Dedifferentiated amniotic fluid mesenchymal stem cell (primary cell): Measurements from ENCODE around the gene HSD17B12.

Source experiments
- DNase-seq: peaks from one replicate; pipeline ENCODE4 v3.0.0-alpha.2; 2016; ENCODE audit errors: extremely low spot score

The HSD17B12 gene

DNA sequence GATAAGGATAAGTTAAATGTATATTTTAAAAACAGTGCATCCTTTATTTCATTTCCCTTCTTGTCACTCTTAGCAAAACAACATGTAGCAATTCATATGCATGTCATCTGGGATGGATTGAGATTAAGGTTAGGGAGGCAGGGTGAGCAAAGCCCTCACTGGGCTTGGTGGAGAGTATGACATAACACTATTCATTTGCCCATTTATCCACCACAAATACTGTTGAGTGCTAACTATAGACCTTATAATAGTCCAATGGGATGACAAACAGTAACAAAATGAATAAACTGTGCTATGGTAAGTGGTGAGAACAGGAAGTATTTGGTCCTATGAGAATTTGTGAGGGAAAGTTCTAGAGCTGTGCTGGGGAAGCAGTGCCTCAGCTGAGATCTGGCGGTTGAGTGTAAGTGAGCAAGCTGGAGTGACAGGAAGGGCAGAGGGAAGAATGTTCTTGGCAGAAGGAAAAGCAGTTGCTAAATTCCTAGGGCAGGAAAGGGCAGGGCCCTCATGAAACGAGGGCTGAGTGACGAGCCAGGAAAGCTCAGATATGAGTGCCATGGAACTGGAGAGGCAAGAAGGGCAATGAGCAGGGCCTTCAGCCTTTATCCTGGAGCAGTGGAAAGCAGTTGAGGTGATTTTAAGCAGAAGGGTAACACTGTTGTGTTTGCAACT lies 6.7 kb downstream of the HSD17B12 start:
- DNase-seq, result no peak

DNA sequence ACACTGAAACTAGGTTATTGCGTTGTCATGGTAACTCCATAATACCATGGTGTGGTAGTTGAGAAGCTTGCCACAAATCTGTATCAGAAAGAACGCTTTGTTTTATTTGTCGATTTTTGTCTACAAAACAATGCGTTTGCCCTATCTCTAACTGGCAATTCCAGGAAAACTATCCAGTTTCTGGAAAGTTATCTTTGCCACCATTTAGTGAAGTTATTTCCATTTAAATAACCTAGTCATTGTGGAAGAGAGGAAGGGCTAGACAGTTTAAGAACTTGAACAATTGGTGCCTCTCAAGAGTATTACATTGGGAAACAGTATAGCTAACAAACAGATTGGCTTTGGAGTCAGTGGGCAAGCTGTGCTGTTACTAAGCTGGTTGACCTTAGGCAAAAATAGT lies 7.9 kb downstream of the HSD17B12 start:
- DNase-seq, result no peak

DNA sequence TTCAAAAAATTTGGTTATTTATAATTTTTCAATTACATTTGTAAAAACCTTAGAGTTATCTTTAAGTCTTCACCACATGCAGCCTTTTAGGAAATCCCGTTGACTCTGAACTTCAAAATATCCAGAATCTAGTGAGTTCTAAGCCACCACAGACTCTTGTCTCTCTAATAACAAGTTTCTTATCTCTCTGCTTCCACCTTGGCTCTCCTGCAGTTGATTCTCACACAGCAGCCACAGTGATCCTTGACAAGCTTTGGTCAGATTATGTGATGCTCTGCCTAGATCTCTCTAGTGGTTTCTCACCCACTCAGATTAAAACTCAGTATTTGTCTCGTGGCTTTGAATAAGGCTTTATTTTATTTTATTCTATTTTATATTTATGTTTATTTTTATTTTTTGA lies 8.6 kb downstream of the HSD17B12 start:
- no peak for DNase-seq

- no peak for DNase-seq
Observed at GRCh38 chr11:43690929-43691725, 10.6 kb downstream of the HSD17B12 start.

- no peak for DNase-seq
Observed at GRCh38 chr11:43691806-43692205, 11.3 kb downstream of the HSD17B12 start.

DNA sequence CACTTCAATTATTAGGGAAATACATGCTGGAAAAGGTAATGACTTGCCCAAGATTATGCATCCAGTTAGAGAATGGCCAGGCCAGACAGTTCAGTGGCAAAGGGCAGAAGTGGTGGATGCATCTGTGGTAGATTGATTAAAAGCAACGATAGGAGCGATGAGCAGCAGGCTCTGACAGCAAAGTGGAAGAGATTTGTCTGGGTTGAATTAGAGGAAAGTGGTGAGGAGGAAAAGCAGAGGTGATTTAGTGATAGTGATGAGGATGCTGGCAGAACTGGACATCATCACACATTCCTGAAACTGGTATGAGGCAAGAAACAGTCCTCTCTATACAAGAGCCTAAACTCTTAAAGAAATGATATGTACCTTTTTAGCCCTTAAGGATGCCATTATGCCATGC lies 12.5 kb downstream of the HSD17B12 start:
- no peak for DNase-seq

- DNase-seq, result no peak
Observed at GRCh38 chr11:43693731-43694130, 13.2 kb downstream of the HSD17B12 start.

- no peak for DNase-seq
Observed at GRCh38 chr11:43694477-43694876, 13.9 kb downstream of the HSD17B12 start.

DNA sequence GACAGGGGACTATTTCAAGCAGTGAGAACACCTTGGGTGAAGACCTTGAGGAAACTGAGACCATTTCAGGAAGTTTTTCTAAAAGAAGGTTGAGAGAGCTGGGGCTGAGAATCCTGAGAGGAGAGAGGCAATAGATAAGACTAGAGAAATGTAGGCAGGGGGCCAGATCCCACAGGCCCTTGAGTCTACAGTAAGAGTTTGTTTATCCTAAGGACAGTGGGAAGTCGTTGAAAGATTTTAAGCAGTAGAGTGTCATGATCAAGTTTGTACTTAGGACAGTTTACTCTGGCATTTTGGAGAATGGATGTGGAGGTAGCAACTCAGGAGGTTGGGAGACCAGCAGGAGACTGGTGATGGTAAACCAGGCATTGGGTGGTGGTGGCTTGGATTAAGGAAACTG lies 17.1 kb downstream of the HSD17B12 start:
- DNase-seq, result no peak

DNA sequence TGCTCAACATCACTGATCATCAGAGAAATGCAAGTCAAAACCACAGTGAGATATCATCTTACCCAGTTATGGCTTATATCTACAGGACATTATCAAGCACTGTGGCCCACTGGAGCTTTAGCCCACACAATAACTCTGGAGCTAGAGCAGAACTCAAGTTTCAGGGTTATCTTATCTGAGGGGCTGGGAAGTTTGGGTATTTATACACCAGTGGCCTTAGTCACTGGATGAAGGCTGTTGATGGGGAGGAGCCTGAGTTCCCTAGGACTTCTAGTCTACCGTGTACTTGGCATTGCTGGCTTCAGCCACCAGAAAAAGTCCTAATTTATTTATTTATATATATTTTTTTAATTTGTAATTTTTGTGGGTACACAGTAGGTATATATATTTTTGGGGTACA lies 19.3 kb downstream of the HSD17B12 start:
- no peak for DNase-seq

DNA sequence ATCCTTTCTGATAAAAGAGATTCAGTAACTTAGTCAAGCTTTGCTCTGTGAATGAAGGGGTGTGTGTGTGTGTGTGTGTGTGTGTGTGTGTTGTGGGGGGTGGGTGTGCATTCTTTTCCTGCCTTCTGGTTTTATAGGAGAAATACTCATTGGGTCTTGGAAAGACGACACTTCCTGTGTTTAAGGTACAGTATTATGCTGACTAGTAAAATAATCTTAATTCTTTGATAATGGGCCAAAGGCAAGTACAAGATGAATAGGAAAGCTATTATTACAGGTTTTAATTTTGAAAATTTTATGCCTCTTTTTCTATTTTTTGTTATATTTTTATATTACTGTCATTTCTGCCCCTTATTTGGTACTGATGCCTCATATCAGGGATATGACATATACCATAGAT lies 26.1 kb downstream of the HSD17B12 start:
- DNase-seq, result no peak

- DNase-seq, result no peak
Observed at GRCh38 chr11:43708776-43709175, 28.2 kb downstream of the HSD17B12 start.

DNA sequence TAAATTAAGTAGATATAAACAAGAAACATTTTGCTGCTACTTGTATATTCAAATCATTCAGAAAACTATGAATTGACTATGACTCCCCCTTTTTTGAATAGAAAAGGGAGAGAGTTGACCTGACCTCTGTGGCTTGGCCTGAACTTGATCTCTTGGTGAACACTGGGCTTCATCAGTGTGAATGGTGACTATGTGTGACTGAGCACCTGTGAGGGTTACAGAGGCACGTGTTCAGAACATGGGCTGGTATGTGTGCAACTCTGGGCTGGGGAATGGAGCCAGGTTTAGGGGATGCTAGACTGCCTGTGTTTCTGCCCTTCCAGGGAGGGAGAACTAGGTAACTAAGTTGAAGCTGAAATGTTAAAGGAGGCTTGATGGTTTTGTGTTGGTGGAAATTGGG lies 29.2 kb downstream of the HSD17B12 start:
- DNase-seq, result no peak

DNA sequence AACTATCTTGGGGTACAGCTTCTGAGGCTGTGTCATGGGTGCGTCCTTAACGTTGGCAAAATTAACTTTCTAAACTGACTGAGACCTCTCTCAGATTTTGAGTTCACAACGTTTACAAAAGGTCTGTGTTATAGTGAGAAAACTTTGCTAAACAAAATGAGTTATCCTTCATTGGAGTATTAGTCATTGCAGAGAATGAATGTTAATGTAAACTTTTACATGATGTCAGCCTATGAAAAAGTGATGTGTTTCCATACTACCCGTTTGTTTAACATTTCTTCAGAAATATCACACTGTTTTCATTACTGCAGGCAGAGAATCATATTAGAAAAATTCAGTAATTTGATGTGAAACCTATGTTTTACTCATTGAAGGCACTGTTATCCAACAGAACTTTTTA lies 32.1 kb downstream of the HSD17B12 start:
- DNase-seq, result no peak

GRCh38 chr11:43718373-43718772 lies 37.8 kb downstream of the HSD17B12 start:
- DNase-seq, result no peak

GRCh38 chr11:43723617-43724016 lies 43.1 kb downstream of the HSD17B12 start:
- DNase-seq, result no peak

- no peak for DNase-seq
Observed at GRCh38 chr11:43732225-43732624, 51.7 kb downstream of the HSD17B12 start.

- no peak for DNase-seq
Observed at GRCh38 chr11:43734256-43734655, 53.7 kb downstream of the HSD17B12 start.

DNA sequence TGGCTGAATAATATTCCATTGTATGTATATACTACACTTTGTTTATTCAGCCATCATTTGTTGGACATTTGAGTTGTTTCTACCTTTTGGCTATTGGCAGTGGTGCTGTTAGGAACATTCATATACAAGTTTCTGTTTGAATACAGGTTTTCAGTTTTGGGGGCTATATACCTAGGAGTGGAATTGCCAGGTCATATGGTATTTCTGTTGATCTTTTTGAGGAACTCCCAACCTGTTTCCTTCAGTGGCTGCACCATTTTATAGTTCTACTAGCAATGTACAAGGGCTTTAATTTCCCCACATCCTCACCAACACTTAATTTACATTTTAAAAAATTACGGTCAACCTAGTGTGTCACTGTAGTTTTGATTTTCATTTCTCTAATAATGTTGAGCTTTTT lies 54.6 kb downstream of the HSD17B12 start:
- no peak for DNase-seq

DNA sequence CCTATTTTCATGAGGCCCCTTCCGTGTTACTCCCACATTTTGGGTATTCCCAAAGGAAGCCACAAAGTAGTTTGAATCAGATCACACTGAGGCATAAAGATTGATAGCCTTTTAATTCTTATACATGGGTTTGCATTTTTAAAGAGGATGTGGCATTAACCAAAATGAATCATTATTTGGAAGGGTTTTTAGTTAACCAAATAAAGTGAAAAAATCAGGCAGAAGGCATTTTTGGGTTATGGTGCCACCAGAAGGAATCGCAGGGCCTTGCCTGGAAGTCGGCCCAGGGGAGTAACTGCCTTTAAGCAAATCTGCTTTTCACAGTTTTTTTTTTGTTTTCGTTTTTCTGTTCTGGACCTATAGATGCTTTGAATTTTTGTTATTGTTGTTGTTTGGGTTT lies 55.4 kb downstream of the HSD17B12 start:
- peak; percentile 38 for DNase-seq

GRCh38 chr11:43736502-43737200 lies 56.1 kb downstream of the HSD17B12 start:
- DNase-seq, result peak; percentile 68

- no peak for DNase-seq
Observed at GRCh38 chr11:43737201-43737590, 56.7 kb downstream of the HSD17B12 start.
